Common myeloid progenitor, CD34-positive (primary cell): Measurements from ENCODE around the gene CSH2.

Source experiments
- CTCF ChIA-PET: fragments of 350-600 bp; sonication (Branson Sonifier 250); formaldehyde crosslinking; loops from one replicate; lab custom pipeline; 2021; ENCODE audit warnings: antibody characterized with exemption; lab: Charles Lee
- POLR2A ChIA-PET: fragments of 350-600 bp; sonication (Branson Sonifier 250); formaldehyde crosslinking; loops from one replicate; lab custom pipeline; 2021; ENCODE audit warnings: antibody characterized with exemption; lab: Charles Lee
- DNase-seq, 3 donors: peaks; one replicate each; pipeline versions ENCODE4 v3.0.0 to v3.0.0-alpha.2; 2013
- H3K27ac ChIP-seq, 2 experiments: 1 replicate in 1 of 2; 2 replicates in 1 of 2; pipeline ENCODE4 v1.7.0; 2013; ENCODE audit warnings: inconsistent platforms in 2 of 2, low read length in 2 of 2, mild to moderate bottlenecking in 2 of 2, low read depth in 1 of 2, moderate library complexity in 1 of 2; ENCODE audit not compliant: severe bottlenecking in 2 of 2, insufficient read depth in 1 of 2, poor library complexity in 1 of 2
- H3K27me3 ChIP-seq, 5 experiments: replicated peaks in 2 of 5; 1 replicate in 3 of 5; 2 replicates in 2 of 5; pipeline versions ENCODE4 v1.6.1 to v1.7.0; 2013; ENCODE audit warnings: low read length in 4 of 5, mild to moderate bottlenecking in 2 of 5, moderate library complexity in 2 of 5, inconsistent platforms in 1 of 5; ENCODE audit not compliant: insufficient read depth in 5 of 5, control insufficient read depth in 4 of 5
- H3K36me3 ChIP-seq, 4 experiments: 1 replicate in 2 of 4; 2 replicates in 2 of 4; pipeline versions ENCODE4 v1.6.1 to v1.7.0; 2013; ENCODE audit warnings: low read length in 3 of 4, control low read depth in 1 of 4, mild to moderate bottlenecking in 1 of 4; ENCODE audit not compliant: control insufficient read depth in 4 of 4, insufficient read depth in 4 of 4
- H3K4me1 ChIP-seq, 4 experiments: 1 replicate in 3 of 4; 2 replicates in 1 of 4; pipeline versions ENCODE4 v1.6.1 to v1.7.1; 2013; ENCODE audit warnings: low read length in 3 of 4, mild to moderate bottlenecking in 3 of 4, control low read depth in 1 of 4, inconsistent platforms in 1 of 4, moderate library complexity in 1 of 4; ENCODE audit not compliant: control insufficient read depth in 4 of 4, insufficient read depth in 4 of 4; ENCODE audit errors: control extremely low read depth in 1 of 4
- H3K4me3 ChIP-seq, 7 experiments: 1 replicate in 4 of 7; 2 replicates in 3 of 7; pipeline versions ENCODE4 v1.5.1 to v1.7.0; 2013; ENCODE audit warnings: mild to moderate bottlenecking in 7 of 7, low read length in 6 of 7, moderate library complexity in 6 of 7, inconsistent platforms in 2 of 7, low read depth in 2 of 7, control low read depth in 1 of 7; ENCODE audit not compliant: insufficient read depth in 4 of 7, control insufficient read depth in 1 of 7; ENCODE audit errors: extremely low read depth in 1 of 7
- H3K9me3 ChIP-seq, 5 experiments: 1 replicate in 4 of 5; 2 replicates in 1 of 5; pipeline versions ENCODE4 v1.6.1 to v1.7.1; 2013; ENCODE audit warnings: low read length in 4 of 5, mild to moderate bottlenecking in 2 of 5, inconsistent platforms in 1 of 5, low read depth in 1 of 5, moderate library complexity in 1 of 5; ENCODE audit not compliant: control insufficient read depth in 4 of 5, insufficient read depth in 2 of 5; ENCODE audit errors: control extremely low read depth in 1 of 5
- WGBS: methylation state at CpG from one replicate; pipeline ENCODE4 v1.1.5; 2013; ENCODE audit not compliant: insufficient coverage; 5-methylcytosine and 5-hydroxymethylcytosine counted together

CSH2 gene

GRCh38 chr17:63831505-63831904 lies 42.0 kb downstream of the CSH2 start:
- POLR2A ChIA-PET = no interaction called here
- no peak for DNase-seq
- H3K27me3 ChIP-seq = no peaks in the 10 kb centered on the region
- H3K4me1 ChIP-seq = peaks cover 9 to 41% (median 28%) of the 10 kb centered on the region in 4 experiments
- peaks cover 2 to 77% (median 57%) of the 10 kb centered on the region in 4 experiments for H3K36me3 ChIP-seq
- H3K9me3 ChIP-seq = no peaks in the 10 kb centered on the region
- WGBS = 7% methylated on average over 3 of the region's 8 CpGs
- H3K27ac ChIP-seq = peak overlapping the region in 1 of 2 experiments; percentile 37
- H3K4me3 ChIP-seq = peak overlapping the region in 1 of 7 experiments; percentile 9
- CTCF ChIA-PET = interaction anchor here (1.0 to 6.1 kb wide), 7 partner anchors 8 to 134 kb away, joined by 4 to 51 read pairs (median 6); no protein-coding TSS in a partner anchor

- no peaks in the 10 kb centered on the region for H3K27me3 ChIP-seq
- no peaks in the 10 kb centered on the region for H3K9me3 ChIP-seq
- CTCF ChIA-PET = interaction anchor here (1.0 to 6.1 kb wide), 9 partner anchors 8 to 133 kb away, joined by 3 to 51 read pairs (median 6); no protein-coding TSS in a partner anchor
- no peak overlapping the region for H3K4me3 ChIP-seq
- 93% methylated on average over 12 of the region's 15 CpGs for WGBS
- H3K36me3 ChIP-seq = peaks cover 2 to 74% (median 53%) of the 10 kb centered on the region in 4 experiments
- POLR2A ChIA-PET = no interaction called here
- H3K4me1 ChIP-seq = peaks cover 11 to 46% (median 33%) of the 10 kb centered on the region in 4 experiments
- peak overlapping the region in 1 of 2 experiments; percentile 37 for H3K27ac ChIP-seq
- DNase-seq = no peak
Measured at GRCh38 chr17:63830904-63831491, 42.5 kb downstream of the CSH2 start.

GRCh38 chr17:63830278-63830677 lies 43.2 kb downstream of the CSH2 start:
- CTCF ChIA-PET = interaction anchor here (0.8 to 6.1 kb wide), 7 partner anchors 9 to 133 kb away, joined by 3 to 51 read pairs (median 7); no protein-coding TSS in a partner anchor
- H3K36me3 ChIP-seq = peaks cover 2 to 73% (median 51%) of the 10 kb centered on the region in 4 experiments
- 100% methylated on average over 4 of the region's 5 CpGs for WGBS
- H3K27me3 ChIP-seq = no peaks in the 10 kb centered on the region
- no peak overlapping the region for H3K27ac ChIP-seq
- H3K4me3 ChIP-seq = no peak overlapping the region
- no peak for DNase-seq
- H3K4me1 ChIP-seq = peaks cover 13 to 48% (median 35%) of the 10 kb centered on the region in 4 experiments
- POLR2A ChIA-PET = interaction anchor here (0.6 kb wide), 1 partner anchor 673 kb away, joined by 3 read pairs; no protein-coding TSS in a partner anchor
- no peaks in the 10 kb centered on the region for H3K9me3 ChIP-seq

GRCh38 chr17:63828936-63829335 lies 44.5 kb downstream of the CSH2 start:
- peaks cover 13 to 38% (median 28%) of the 10 kb centered on the region in 4 experiments for H3K4me1 ChIP-seq
- DNase-seq = no peak
- H3K9me3 ChIP-seq = no peaks in the 10 kb centered on the region
- POLR2A ChIA-PET = interaction anchor here (0.7 to 1.1 kb wide), 2 partner anchors 10 to 55 kb away, joined by 3 read pairs; no protein-coding TSS in a partner anchor
- H3K27ac ChIP-seq = no peak overlapping the region
- peaks cover 5 to 75% (median 55%) of the 10 kb centered on the region in 4 experiments for H3K36me3 ChIP-seq
- H3K27me3 ChIP-seq = no peaks in the 10 kb centered on the region
- peak overlapping the region in 1 of 7 experiments; percentile 95 for H3K4me3 ChIP-seq
- 100% methylated on average over 3 of the region's 3 CpGs for WGBS
- CTCF ChIA-PET = interaction anchor here (1.3 to 6.1 kb wide), 5 partner anchors 10 to 131 kb away, joined by 3 to 51 read pairs (median 10); no protein-coding TSS in a partner anchor

GRCh38 chr17:63827801-63828221 lies 45.7 kb downstream of the CSH2 start:
- H3K4me3 ChIP-seq = peak overlapping the region; percentile 91 to 99 (median 96)
- H3K4me1 ChIP-seq = peaks cover 13 to 38% (median 28%) of the 10 kb centered on the region in 4 experiments
- peaks cover 5 to 73% (median 54%) of the 10 kb centered on the region in 4 experiments for H3K36me3 ChIP-seq
- H3K27ac ChIP-seq = peak overlapping the region; percentile 93 to 98
- H3K9me3 ChIP-seq = no peaks in the 10 kb centered on the region
- POLR2A ChIA-PET = interaction anchor here (0.7 to 1.0 kb wide), 2 partner anchors 18 to 54 kb away, joined by 3 read pairs; partner anchors contain the start of gene DDX42
- H3K27me3 ChIP-seq = no peaks in the 10 kb centered on the region
- CTCF ChIA-PET = interaction anchor here (0.7 to 6.1 kb wide), 6 partner anchors 11 to 92 kb away, joined by 3 to 51 read pairs (median 4); no protein-coding TSS in a partner anchor
- DNase-seq = no peak
- WGBS = 2% methylated on average over 17 of the region's 19 CpGs

GRCh38 chr17:63827002-63827800 lies 46.3 kb downstream of the CSH2 start, which contains the start of the genes FTSJ3 and PSMC5:
Gene FTSJ3 (minus strand): TSS chr17:63827663. CDS start chr17:63826902, 761 bp downstream.
Gene PSMC5 (plus strand): TSS chr17:63827431. CDS start chr17:63827491, 60 bp downstream.
- Histone ChIP-seq H3K27ac (peak within 1 kb of the TSS; percentile 93 to 98), H3K4me3 (peak within 1 kb of the TSS; percentile 91 to 99 (median 96)), H3K9me3 (no peaks in the 10 kb centered on the region), H3K27me3 (no peaks in the 10 kb centered on the region), H3K4me1 (peaks cover 13 to 38% (median 28%) of the 10 kb centered on the region in 4 experiments), H3K36me3 (peaks cover 6 to 73% (median 55%) of the 10 kb centered on the region in 4 experiments)
- peak; percentile 96 to 98 (median 97) for DNase-seq
- CTCF ChIA-PET = interaction anchor here (1.0 to 6.1 kb wide), 5 partner anchors 11 to 126 kb away, joined by 3 to 51 read pairs (median 3); no protein-coding TSS in a partner anchor
- 0% methylated on average over 51 of the region's 58 CpGs for WGBS
- POLR2A ChIA-PET = interaction anchor here (1.0 kb wide), 1 partner anchor 17 kb away, joined by 3 read pairs; no protein-coding TSS in a partner anchor
